Activated CD8-positive, alpha-beta memory T cell treated with anti-CD3 and anti-CD28 coated beads for 36 hours (primary cell): ENCODE measurements around the gene SLC13A3. TPM values are rescaled to one million over a fixed set of nuclear protein-coding genes. Genes with fewer than 3 reads are reported as not detected.
"Not testable (repeated sequence)": the region's sequence is repeated elsewhere in the genome, so short reads cannot be mapped to it uniquely, and the experiment has no call there.

Source experiments
- CTCF ChIA-PET: fragments of 350-600 bp; sonication (Branson Sonifier 250); formaldehyde crosslinking; loops from one replicate; lab custom pipeline; 2021; ENCODE audit warnings: antibody characterized with exemption; lab: Charles Lee
- POLR2A ChIA-PET: fragments of 350-600 bp; sonication (Branson Sonifier 250); formaldehyde crosslinking; loops from one replicate; lab custom pipeline; 2021; ENCODE audit warnings: antibody characterized with exemption; lab: Charles Lee
- total RNA-seq, 2 experiments: library from RNA; stranded (reverse); gene quantifications; one replicate each; pipeline ENCODE4 v1.2.3, GENCODE V29; 2021

SLC13A3 gene
- total RNA-seq, 2 experiments from 2014 or later: not detected

GRCh38 chr20:46682063-46682821, 31.0 kb upstream of the SLC13A3 start:
- ChIA-PET CTCF (interaction anchor here (1.0 to 3.3 kb wide), 5 partner anchors 10 to 172 kb away, joined by 3 to 23 read pairs (median 5); no protein-coding TSS in a partner anchor), POLR2A (no interaction called here)

GRCh38 chr20:46681032-46681854, 30.0 kb upstream of the SLC13A3 start:
- POLR2A ChIA-PET: no interaction called here
- CTCF ChIA-PET: interaction anchor here (0.6 to 3.3 kb wide), 10 partner anchors 11 to 171 kb away, joined by 3 to 23 read pairs (median 5); partner anchors contain the start of gene ZNF334

GRCh38 chr20:46680684-46681031, 29.4 kb upstream of the SLC13A3 start:
- CTCF ChIA-PET: interaction anchor here (0.8 to 3.3 kb wide), 8 partner anchors 121 to 170 kb away, joined by 3 to 23 read pairs (median 4); partner anchors contain the start of gene ZNF334
- POLR2A ChIA-PET: no interaction called here

GRCh38 chr20:46678516-46678915, 27.3 kb upstream of the SLC13A3 start:
- CTCF ChIA-PET: no interaction called here
- POLR2A ChIA-PET: no interaction called here

- CTCF ChIA-PET: no interaction called here
- POLR2A ChIA-PET: no interaction called here
Observed at GRCh38 chr20:46677608-46678007, 26.3 kb upstream of the SLC13A3 start.

- POLR2A ChIA-PET, CTCF ChIA-PET: not testable (repeated sequence)
Observed at GRCh38 chr20:46676649-46677316, 25.5 kb upstream of the SLC13A3 start.

GRCh38 chr20:46674253-46675083, 23.2 kb upstream of the SLC13A3 start:
- POLR2A ChIA-PET: interaction anchor here (0.7 kb wide), 1 partner anchor 1424 kb away, joined by 3 read pairs; no protein-coding TSS in a partner anchor
- CTCF ChIA-PET: no interaction called here

GRCh38 chr20:46673394-46674252, 22.4 kb upstream of the SLC13A3 start:
- ChIA-PET POLR2A (no interaction called here), CTCF (no interaction called here)

- ChIA-PET CTCF (no interaction called here), POLR2A (interaction anchor here (1.0 kb wide), 1 partner anchor 11 kb away, joined by 3 read pairs; no protein-coding TSS in a partner anchor)
Observed at GRCh38 chr20:46672543-46673148, 21.4 kb upstream of the SLC13A3 start.

- ChIA-PET CTCF (no interaction called here), POLR2A (interaction anchor here (1.0 kb wide), 1 partner anchor 10 kb away, joined by 3 read pairs; no protein-coding TSS in a partner anchor)
Observed at GRCh38 chr20:46671866-46672542, 20.7 kb upstream of the SLC13A3 start.

GRCh38 chr20:46670585-46671584, 19.6 kb upstream of the SLC13A3 start:
- ChIA-PET CTCF (no interaction called here), POLR2A (no interaction called here)

- POLR2A ChIA-PET: no interaction called here
- CTCF ChIA-PET: no interaction called here
Observed at GRCh38 chr20:46670228-46670584, 18.9 kb upstream of the SLC13A3 start.

- POLR2A ChIA-PET: no interaction called here
- CTCF ChIA-PET: no interaction called here
Observed at GRCh38 chr20:46666818-46667515, 15.7 kb upstream of the SLC13A3 start.

- CTCF ChIA-PET: no interaction called here
- POLR2A ChIA-PET: no interaction called here
Observed at GRCh38 chr20:46666306-46666705, 15.0 kb upstream of the SLC13A3 start.

GRCh38 chr20:46665602-46666001, 14.3 kb upstream of the SLC13A3 start:
- ChIA-PET CTCF (no interaction called here), POLR2A (no interaction called here)
